ENCODE data around the gene PLCB3.

Gene PLCB3

DNA sequence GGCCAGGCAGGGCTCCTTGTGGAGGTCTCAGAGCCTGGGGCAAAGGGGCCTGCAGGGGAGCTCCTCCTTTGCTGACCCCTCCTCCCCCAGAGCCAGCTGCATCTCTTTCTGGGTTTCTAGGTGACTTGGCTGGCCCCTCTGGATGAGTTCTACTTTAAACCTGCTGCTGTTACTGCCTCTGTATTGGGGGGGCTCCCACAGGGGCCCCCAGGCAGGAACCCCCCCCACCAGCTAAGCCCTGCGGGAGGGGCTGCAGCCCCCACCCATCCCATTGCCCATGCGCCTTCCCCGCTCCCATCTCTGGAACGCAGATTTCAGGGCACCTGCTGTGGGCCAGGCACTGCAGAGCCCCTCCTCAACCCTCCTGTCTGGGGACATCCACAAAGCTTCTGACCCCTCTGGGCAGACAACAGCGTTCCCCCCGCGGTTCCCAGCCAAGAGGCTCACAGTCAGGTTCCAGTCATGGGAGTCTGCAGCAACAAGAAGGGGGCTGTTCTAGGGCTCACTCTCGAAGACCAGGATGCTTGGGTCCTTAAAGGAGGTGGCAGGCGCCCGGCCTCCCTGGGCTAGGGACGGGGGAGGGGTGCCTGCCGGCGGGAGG lies 815 bp upstream of the PLCB3 start:
- DNase-seq (ENCODE audit: low read depth), result no peak

DNA sequence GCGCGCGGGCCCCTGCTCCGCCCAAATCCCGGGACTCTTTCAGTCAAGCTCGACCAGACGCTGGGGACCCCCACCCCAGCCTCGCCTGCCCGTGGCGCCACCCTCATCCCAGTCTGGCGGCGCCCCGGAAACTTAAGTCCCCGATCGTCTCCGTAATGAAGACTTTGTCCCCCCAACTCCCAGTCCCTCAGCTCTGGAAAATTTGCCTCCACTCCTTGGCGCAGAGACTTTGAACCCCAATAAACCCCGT lies 348 bp downstream of the PLCB3 start:
- DNase-seq (ENCODE audit: low read depth), result no peak

GRCh38 chr11:64252003-64252872 lies 908 bp downstream of the PLCB3 start:
- peak; percentile 65 for DNase-seq (ENCODE audit: low read depth)

DNA sequence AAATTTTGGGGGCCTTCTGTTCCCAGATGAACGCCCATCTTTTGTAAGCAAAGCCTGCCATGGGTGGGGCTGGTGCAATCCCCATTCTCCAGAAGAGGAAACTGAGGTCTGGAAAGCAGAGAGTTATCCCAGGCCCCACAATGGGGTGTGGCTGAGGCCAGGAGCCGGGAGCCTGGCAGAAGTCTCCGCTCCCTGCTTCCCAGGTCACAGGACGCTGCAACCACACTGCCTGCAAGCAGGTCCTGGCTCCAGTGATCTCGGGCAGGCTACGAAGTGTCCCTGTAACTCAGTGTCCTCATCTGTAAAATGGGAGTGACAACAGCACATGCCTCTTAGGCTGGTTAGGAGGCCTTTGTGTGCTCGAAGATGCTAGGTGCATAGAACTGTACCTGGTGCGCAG lies 1.7 kb downstream of the PLCB3 start:
- no peak for DNase-seq (ENCODE audit: low read depth)

- peak; percentile 52 for DNase-seq (ENCODE audit: low read depth)
Measured at GRCh38 chr11:64253481-64253880, 2.2 kb downstream of the PLCB3 start.

DNA sequence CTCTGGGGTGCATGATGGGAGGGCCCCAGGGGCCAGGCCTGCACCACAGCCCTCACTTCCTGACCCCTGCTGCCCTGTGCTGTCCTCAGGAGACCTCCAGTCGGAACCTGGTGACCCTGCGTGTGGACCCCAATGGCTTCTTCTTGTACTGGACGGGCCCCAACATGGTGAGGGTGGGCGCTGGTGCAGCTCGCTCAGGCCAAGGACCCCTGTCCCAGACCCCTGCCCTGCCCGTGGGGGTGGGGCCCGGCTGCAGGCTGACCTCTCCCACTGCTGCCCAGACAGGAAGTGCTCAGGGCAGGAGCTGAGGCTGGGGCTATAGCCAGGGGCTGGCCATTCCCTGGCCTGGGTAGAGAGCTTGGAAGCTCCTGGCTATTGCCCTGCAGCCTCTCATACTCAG lies 3.0 kb downstream of the PLCB3 start:
- no peak for DNase-seq (ENCODE audit: low read depth)

GRCh38 chr11:64255135-64256128 lies 4.1 kb downstream of the PLCB3 start:
- DNase-seq (ENCODE audit: low read depth), result no peak

- no peak for DNase-seq (ENCODE audit: low read depth)
Measured at GRCh38 chr11:64256300-64256699, 5.0 kb downstream of the PLCB3 start.

- no peak for DNase-seq (ENCODE audit: low read depth)
Measured at GRCh38 chr11:64258356-64258755, 7.0 kb downstream of the PLCB3 start.

GRCh38 chr11:64258946-64259532 lies 7.7 kb downstream of the PLCB3 start:
- DNase-seq (ENCODE audit: low read depth), result no peak

- no peak for DNase-seq (ENCODE audit: low read depth)
Measured at GRCh38 chr11:64259533-64260067, 8.3 kb downstream of the PLCB3 start.

DNA sequence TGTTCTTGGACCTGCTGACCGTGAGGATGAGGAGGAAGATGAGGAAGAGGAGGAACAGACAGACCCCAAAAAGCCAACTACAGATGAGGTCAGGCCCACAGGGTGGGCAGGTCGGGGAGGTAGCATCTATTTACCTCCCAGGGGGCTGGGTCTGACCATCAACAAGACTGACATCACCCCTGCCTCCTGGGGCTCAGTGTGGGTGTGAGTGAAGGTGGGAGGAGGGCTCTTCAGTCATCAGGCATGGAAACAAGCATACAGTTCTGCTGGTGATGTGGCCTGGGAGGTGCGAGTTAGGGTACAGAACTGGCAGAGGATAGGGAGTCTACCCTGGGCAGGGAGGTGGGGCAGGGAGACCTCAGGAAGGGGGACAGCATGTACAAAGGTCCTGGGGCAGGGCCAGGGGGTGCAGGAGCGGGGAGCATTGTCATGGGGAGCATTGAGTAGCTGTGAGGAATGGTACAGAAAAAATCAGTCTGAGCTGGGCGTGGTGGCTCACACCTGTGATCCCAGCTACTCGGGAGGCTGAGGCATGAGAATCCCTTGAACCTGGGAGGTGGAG lies 8.9 kb downstream of the PLCB3 start:
- DNase-seq (ENCODE audit: low read depth), result no peak

DNA sequence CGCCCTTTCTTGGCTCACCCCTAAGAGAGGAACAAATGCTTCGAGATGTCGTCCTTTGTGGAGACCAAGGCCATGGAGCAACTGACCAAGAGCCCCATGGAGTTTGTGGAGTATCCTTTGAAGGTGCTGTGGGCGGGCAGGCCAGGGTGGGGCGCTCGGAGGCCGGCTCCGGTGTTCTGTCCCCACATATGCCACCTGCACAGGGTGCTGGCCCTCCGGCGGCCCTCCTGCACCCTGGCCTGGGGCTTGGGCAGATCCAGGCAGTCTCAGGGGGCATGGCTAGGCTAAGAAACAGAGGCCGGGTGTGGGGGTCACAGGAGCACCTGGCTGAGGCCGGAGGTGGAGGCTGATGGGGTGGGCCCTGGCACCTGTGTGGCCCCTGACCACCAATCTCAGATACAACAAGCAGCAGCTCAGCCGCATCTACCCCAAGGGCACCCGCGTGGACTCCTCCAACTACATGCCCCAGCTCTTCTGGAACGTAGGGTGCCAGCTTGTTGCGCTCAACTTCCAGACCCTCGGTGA lies 10.3 kb downstream of the PLCB3 start:
- no peak for DNase-seq (ENCODE audit: low read depth)

DNA sequence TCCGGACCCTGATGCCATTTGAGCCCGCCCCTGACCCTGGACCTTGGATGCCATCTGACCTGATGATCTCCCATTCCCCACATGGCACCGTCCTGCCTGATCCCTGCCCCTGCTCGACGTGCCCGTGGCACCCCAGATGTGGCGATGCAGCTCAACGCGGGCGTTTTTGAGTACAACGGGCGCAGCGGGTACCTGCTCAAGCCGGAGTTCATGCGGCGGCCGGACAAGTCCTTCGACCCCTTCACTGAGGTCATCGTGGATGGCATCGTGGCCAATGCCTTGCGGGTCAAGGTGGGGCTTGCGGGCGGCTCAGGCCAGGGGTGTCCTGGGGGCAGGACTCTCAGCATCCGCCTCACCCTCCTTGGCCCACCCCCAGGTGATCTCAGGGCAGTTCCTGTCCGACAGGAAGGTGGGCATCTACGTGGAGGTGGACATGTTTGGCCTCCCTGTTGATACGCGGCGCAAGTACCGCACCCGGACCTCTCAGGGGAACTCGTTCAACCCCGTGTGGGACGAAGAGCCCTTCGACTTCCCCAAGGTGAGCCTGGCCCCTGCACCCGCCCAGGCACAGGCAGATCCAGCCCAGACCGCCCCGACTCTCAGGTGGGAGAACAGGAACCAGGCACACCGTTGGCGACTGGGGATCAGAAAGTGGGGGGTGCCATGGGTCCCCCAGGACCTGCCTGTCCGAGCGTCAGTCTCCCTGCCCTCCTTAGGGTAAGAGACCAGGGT lies 11.1 kb downstream of the PLCB3 start:
- no peak for DNase-seq (ENCODE audit: low read depth)

GRCh38 chr11:64263021-64263946 lies 12.0 kb downstream of the PLCB3 start:
- peak; percentile 72 for DNase-seq (ENCODE audit: low read depth)

- no peak for DNase-seq (ENCODE audit: low read depth)
Measured at GRCh38 chr11:64263947-64264317, 12.6 kb downstream of the PLCB3 start.

DNA sequence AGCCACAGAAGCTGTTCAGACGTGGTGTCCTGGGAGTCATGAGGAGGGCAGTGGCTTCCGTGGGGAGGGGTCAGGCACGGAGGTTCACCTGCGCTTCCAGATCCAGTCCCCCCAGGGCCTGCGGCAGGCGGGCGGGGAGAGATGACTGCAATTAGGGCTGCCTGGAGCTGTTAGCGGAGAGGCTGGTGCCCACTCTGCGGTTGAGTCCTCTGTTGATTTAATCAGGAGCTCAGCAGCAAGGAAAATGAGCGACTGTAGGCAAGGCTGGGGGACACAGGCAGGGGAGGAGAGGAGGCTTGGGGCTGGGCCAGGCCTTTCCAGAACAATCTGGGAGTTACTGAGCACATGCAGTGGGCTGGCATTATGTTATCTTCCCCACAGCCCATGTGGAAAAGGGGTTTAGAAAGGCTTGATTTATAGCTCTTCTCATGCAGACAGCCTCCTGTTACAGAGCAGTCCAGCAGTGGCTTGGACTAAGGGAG lies 13.1 kb downstream of the PLCB3 start:
- no peak for DNase-seq (ENCODE audit: low read depth)

GRCh38 chr11:64265176-64266160 lies 14.1 kb downstream of the PLCB3 start:
- no peak for DNase-seq (ENCODE audit: low read depth)
